GM06990 (cell line): Measurements from ENCODE around the gene SPHKAP.

Experiments used
- DNase-seq: peaks from one replicate; pipeline ENCODE4 v3.0.0-alpha.2; 2011; ENCODE audit not compliant: insufficient read length; ENCODE audit errors: extremely low read depth
- H3K27me3 ChIP-seq: replicated peaks from 2 replicates; pipeline ENCODE4 v1.6.0; 2011; ENCODE audit warnings: low read length; ENCODE audit not compliant: control insufficient read depth, insufficient read depth
- H3K36me3 ChIP-seq: 2 replicates; pipeline ENCODE4 v1.5.1; 2011; ENCODE audit warnings: low read length; ENCODE audit not compliant: control insufficient read depth, insufficient read depth
- H3K4me3 ChIP-seq: replicated peaks from 2 replicates; pipeline ENCODE4 v1.5.1; 2011; ENCODE audit warnings: low read depth, mild to moderate bottlenecking, control low read depth, low read length
- CTCF ChIP-seq: IDR thresholded peaks from 2 replicates; pipeline ENCODE4 v1.5.1; 2011; ENCODE audit warnings: low read length, control low read depth, mild to moderate bottlenecking, inconsistent platforms; ENCODE audit not compliant: insufficient read depth, poor library complexity, severe bottlenecking

SPHKAP gene

DNA sequence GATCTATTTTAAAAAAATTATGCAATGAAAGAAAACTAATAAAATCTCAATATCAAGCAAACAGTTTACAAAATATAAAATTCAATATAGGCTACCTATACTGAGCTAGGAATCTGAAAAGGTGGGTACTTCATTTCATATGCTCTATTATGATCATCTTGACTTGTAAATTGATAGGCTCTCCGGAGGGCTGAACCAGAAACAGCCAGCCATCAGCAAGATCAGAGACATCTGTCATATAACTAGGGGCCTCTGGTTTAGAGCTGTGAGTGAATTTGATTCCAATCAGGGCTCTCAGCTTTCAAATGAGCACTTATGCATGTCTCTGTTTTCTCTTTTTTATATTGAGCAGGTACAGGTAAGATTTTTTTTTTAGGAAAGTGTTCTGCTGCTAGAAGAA is 114.2 kb downstream of the SPHKAP start:
- no peak for TF ChIP-seq CTCF
- Histone ChIP-seq H3K4me3 (no peak overlapping the region), H3K27me3 (no peaks in the 10 kb centered on the region), H3K36me3 (no peaks in the 10 kb centered on the region)
- DNase-seq: no peak

DNA sequence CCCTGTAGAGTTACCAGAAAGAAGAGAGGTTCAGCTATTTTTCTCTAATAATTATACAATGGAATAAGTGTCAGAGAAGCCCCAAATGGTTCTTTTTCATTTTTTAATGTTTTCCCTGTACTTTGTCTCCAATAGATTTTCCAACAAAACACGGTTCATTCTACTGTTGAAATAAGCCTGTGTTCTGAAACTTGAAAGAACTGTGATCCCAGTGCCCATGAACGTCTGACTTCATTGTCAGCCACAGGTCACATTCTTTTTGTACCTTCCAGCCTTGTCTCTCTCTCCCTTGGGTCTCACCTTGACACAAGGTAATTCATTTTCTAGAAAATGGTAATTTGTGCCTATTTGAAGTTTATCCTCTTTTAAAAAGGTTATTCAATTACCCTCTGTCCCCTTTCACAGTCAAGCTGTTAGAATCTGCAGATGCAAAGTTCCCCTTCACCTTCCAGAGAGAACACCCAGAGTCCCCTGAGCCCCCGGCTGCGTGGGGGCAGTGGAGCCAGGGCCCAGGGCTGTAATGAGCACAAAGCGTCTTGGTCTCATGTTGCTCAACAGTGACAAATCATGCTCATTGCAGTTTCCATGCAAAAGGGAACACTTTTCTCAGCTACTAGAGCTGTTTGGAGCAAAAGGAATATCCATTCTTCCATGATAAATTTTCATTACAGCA is 115.2 kb downstream of the SPHKAP start:
- Histone ChIP-seq H3K4me3 (no peak overlapping the region), H3K27me3 (no peaks in the 10 kb centered on the region), H3K36me3 (no peaks in the 10 kb centered on the region)
- DNase-seq: no peak
- TF ChIP-seq CTCF: no peak

DNA sequence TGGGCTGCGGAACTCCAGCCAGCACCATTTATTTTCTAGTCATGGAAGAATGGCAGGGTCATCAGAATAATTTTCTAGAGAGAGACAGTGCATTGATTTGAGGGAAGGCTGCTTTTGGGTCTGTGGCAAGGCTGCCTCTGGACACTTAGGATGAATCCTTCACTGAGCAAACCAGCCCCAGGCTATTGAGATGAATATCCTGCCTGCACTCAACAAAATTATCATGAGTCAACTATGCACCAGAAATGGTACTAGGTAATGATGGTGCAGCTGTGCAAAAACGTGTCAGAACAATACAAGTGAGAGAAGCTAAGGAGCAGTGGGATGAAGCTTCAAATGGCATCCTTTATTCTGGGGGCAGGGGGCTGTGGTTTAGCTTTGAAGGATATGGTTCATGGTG is 115.8 kb downstream of the SPHKAP start:
- TF ChIP-seq CTCF: no peak
- Histone ChIP-seq H3K36me3 (no peaks in the 10 kb centered on the region), H3K4me3 (no peak overlapping the region), H3K27me3 (no peaks in the 10 kb centered on the region)
- no peak for DNase-seq

DNA sequence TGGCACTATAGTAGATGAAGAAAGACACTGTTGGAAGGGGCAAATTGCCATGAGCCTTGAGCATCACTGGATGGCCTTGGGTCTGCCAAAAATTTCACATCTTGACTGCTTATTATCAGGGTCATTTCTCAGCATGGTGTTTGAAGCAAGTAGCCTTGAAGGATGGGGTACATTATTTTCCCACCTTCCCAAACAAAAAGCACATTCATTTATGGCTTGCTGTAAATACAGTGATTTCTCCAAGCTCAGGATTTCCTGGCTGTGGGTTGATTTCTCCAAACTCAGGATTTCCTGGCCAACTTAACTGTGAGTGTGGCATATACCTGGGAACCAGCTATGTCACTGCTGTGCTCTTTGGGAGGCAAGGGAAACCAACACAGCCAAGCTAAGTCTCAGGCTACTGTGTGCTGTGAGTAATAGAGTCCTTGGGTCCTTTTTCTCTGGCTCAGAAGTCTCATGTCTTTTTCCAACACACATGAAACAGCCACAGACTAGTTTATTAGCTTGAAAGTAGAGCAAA is 116.6 kb downstream of the SPHKAP start:
- DNase-seq: no peak
- TF ChIP-seq CTCF: no peak
- no peak overlapping the region for H3K4me3 ChIP-seq
- H3K27me3 ChIP-seq: no peaks in the 10 kb centered on the region
- no peaks in the 10 kb centered on the region for H3K36me3 ChIP-seq

DNA sequence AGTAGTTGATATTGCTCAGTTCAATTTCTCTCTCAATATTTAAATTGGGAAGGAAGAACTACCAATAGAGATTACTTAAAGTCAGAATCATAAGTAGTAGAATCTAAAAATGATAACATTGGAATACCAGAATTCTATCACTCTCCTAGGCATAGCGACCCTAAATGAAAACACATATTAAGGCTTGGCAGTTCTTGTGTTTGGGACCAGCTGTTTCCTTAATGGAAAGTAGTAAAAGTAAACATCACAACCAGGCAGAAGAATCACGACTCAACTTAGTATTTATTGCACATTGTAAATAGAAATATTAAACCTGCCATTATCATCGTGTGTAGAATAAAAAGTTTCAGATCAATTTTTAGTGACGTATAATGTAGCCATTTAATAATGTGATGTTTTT is 117.5 kb downstream of the SPHKAP start:
- no peak for TF ChIP-seq CTCF
- H3K36me3 ChIP-seq: no peaks in the 10 kb centered on the region
- no peaks in the 10 kb centered on the region for H3K27me3 ChIP-seq
- no peak overlapping the region for H3K4me3 ChIP-seq
- no peak for DNase-seq

- H3K4me3 ChIP-seq: no peak overlapping the region
- DNase-seq: no peak
- no peaks in the 10 kb centered on the region for H3K36me3 ChIP-seq
- no peaks in the 10 kb centered on the region for H3K27me3 ChIP-seq
- TF ChIP-seq CTCF: no peak
These were observed 117.9 kb downstream of the SPHKAP start for GRCh38 chr2:228063558-228063957.
